NCI-H187 (cell line): Measurements from ENCODE around the gene ZSCAN22.
A peak's percentile ranks its signal among the peaks of the same experiment; 100 is the strongest.
"Not testable (repeated sequence)": the region's sequence is repeated elsewhere in the genome, so short reads cannot be mapped to it uniquely, and the experiment has no call there.

Source experiments
- DNase-seq, 2 experiments: peaks; one replicate each; lab custom pipeline; 2025; lab: John Stamatoyannopoulos, UW

ZSCAN22 gene

DNA sequence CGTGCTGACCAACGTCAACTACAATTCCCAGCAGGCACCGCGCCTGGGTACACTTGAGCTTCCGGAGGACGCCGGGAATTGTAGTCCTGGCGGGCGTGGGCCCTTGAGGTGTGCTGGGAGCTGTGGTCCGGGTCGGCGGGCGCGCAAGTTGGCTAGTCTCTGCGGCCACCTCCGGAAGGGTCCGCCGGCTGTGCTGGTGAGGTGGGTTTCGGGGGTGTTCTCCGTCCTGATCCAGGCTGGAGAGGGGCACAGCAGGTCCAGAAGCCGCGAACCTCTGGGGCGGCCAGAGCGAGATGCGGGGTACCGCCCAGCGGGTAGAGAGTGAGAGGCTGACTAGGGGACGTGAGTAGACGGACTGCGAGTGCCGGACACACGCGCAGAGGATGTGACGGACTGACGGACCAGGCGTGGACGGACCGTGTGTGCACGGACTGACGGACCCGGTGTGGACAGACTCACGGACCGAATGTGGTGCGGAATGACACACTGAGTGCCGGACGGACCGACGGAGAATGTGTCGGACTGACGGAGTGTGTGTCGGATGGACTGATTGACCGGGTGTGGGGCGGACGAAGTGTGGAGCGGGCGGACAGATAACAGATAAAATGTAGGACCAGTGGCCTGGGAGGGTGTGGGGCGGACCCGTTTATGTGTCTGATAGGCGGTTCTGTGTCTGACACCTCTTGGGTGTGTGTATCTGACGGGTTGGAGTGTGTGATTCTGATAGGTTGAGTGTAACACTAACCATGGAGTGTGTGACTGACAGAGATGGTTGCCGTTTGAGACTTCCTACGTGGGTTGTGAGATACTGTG, at the start of gene ZSCAN22:
Gene ZSCAN22 (plus strand): TSS at position 81 of the 813 bp plus-strand sequence. CDS start 7,809 bp downstream, outside the sequence.
- DNase-seq: peak; percentile 90 to 95

- DNase-seq: no peak
Observed at GRCh38 chr19:58277197-58277596, 49.6 kb upstream of the ZSCAN22 start.

GRCh38 chr19:58277748-58278540, 48.9 kb upstream of the ZSCAN22 start:
- DNase-seq: no peak

GRCh38 chr19:58278541-58279041, 48.2 kb upstream of the ZSCAN22 start, which contains the start of gene ZNF8:
TSS of gene ZNF8 (plus strand) at chr19:58278955. CDS start at chr19:58279082, 127 bp downstream.
- peak; percentile 96 to 98 for DNase-seq

- DNase-seq: no peak
Observed at GRCh38 chr19:58279042-58279924, 47.5 kb upstream of the ZSCAN22 start.

DNA sequence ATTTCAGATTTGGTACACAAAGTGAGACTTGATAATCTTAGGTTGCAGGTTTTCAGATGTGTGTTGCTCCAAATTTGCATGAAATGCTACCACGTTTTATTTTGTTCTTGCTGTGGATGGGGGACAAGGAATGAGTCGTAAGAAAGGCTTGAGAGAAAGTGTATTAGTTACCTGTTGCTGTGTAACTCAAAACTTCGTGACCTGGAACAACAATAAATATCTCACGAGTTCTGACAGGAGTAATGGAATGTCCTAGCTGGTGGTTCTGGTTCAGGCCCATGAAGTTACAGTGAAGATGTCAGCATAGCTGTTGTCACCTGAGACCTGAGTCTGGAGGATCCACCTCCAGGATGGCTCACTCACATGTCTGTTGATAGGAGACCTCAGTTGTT, 46.9 kb upstream of the ZSCAN22 start:
- DNase-seq: no peak

GRCh38 chr19:58284199-58284598, 42.6 kb upstream of the ZSCAN22 start:
- DNase-seq: no peak

GRCh38 chr19:58291943-58292342, 34.9 kb upstream of the ZSCAN22 start:
- no peak for DNase-seq

- DNase-seq: no peak
Observed at GRCh38 chr19:58294743-58295374, 31.9 kb upstream of the ZSCAN22 start.

- no peak for DNase-seq
Observed at GRCh38 chr19:58296104-58296503, 30.7 kb upstream of the ZSCAN22 start.

GRCh38 chr19:58300620-58301019, 26.2 kb upstream of the ZSCAN22 start:
- no peak for DNase-seq

DNA sequence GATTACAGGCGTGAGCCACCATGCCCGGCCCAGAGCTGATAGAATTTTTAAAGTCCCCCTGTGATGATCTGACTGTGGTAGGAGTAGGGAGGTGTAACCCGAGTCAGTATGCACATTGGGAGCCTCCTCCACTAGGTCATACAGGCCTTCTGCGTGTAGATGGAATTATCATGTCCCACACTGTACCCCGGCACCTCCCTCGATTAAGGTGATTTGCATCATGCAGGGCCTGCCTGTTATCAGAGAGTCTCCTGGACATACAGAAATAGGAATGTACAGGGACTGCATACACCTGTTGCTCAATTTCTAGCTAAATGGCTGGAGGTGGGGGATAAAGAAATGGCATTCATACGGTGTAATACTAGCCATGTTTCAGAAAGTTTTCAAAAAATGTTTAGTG, 22.5 kb upstream of the ZSCAN22 start:
- no peak for DNase-seq

- DNase-seq: no peak
Observed at GRCh38 chr19:58304748-58305064, 22.1 kb upstream of the ZSCAN22 start.

- DNase-seq: peak; percentile 83 to 98
Observed at GRCh38 chr19:58305065-58305931, 21.5 kb upstream of the ZSCAN22 start, which contains the start of gene ERVK3-1. TSS of gene ERVK3-1 (plus strand) at chr19:58305377. CDS start at chr19:58312169, 6,792 bp downstream.

GRCh38 chr19:58305932-58306323, 20.9 kb upstream of the ZSCAN22 start:
- DNase-seq: no peak

- no peak for DNase-seq
Observed at GRCh38 chr19:58307736-58308135, 19.1 kb upstream of the ZSCAN22 start.

- not testable (repeated sequence) for DNase-seq
Observed at GRCh38 chr19:58310685-58311084, 16.1 kb upstream of the ZSCAN22 start.

DNA sequence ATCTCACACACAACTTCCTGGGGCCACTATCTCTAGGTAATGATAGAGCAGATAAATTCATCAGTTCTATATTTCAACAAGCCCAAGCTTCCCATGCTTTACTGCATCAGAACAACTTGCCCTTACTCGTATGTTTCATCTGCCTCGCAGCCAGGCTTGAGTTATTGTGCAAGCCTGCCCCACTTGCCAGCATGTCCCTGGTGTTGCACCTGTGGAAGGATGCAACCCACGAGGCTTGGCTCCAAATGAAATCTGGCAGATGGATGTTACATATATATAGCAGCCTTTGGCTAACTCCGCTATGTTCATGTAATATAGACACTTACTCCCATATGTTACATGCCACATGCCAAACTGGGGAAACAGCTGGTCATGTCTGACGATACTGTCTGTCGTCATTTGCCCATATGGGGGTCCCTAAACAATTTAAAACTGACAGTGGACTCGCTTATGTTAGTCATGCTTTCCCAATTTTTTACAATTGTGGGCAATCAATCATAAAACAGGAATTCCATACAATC, 15.4 kb upstream of the ZSCAN22 start:
- no peak for DNase-seq

GRCh38 chr19:58315580-58315979, 11.2 kb upstream of the ZSCAN22 start:
- no peak for DNase-seq

- no peak for DNase-seq
Observed at GRCh38 chr19:58317476-58318072, 9.2 kb upstream of the ZSCAN22 start.
